Measurements from ENCODE around the gene NFATC3.

Gene NFATC3

DNA sequence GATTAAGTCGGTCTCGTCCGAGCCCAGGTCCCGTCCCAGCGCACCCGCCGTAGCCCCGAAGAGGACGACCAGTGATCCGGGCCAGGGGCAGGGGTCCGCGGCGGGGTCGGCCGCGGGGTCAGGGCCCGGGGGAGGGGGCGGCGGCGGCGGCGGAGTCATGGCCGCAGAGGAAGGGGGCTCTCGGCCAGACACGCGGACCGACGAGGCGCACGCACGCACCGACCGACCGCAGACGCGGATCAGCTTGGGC is 150.6 kb downstream of the NFATC3 start, which contains the start of gene ESRP2:
Gene ESRP2, minus strand, starts transcription at position 241 of the 250 bp plus-strand sequence. Its CDS starts 82 bp downstream, at position 159.
- TF ChIP-seq CTCF (conservative IDR thresholded peaks at IDR 0.05), result no peak
- peak within 1 kb of the TSS; percentile 92 for H3K27ac ChIP-seq

DNA sequence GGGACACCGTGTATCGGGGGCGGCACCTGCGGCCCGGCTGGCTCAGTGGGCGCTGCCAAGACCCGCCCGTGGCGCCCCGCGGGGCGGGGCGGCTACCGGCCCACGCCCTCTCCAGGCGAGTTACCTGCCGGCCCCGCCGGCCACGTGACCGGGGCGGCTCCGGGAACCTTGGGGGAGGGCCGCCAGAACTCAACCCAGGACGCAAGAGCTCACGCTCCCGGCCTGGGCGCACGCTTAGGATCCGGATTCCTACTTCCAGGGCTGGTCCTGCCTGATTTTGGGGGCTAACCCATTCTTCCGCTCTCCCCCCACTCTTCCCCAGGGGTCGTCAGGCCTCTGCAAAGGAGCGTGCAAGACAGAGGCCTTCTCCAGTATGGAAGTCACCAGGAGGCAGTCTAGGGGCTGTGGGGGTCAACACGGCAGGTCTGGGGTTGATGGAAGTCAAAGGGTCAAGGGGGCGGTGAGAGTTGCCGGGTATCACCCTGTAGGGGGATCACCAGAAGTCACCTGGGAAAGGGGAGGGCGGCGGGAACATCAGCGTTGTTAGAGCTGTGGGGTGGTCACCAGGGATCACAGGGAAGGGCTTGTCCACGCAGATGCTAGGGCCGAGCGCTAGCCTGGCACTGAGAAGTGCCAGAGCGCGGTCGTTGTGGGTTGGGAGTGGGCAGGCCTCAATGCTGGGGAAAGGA is 151.1 kb downstream of the NFATC3 start:
- H3K27ac ChIP-seq, result peak overlapping the region; percentile 92
- TF ChIP-seq CTCF (conservative IDR thresholded peaks at IDR 0.05), result no peak

GRCh38 chr16:68236826-68237242 is 151.7 kb downstream of the NFATC3 start:
- peak overlapping the region; percentile 92 for H3K27ac ChIP-seq
- TF ChIP-seq CTCF (conservative IDR thresholded peaks at IDR 0.05), result no peak

- H3K27ac ChIP-seq, result peak overlapping the region; percentile 92
- TF ChIP-seq CTCF (conservative IDR thresholded peaks at IDR 0.05), result no peak
Observed at GRCh38 chr16:68237243-68238028, 152.3 kb downstream of the NFATC3 start.

GRCh38 chr16:68238029-68238345 is 152.8 kb downstream of the NFATC3 start:
- H3K27ac ChIP-seq, result peak overlapping the region; percentile 92
- TF ChIP-seq CTCF (conservative IDR thresholded peaks at IDR 0.05), result no peak

GRCh38 chr16:68242085-68242484 is 156.9 kb downstream of the NFATC3 start:
- H3K27ac ChIP-seq, result no peak overlapping the region
- no peak for TF ChIP-seq CTCF (conservative IDR thresholded peaks at IDR 0.05)

DNA sequence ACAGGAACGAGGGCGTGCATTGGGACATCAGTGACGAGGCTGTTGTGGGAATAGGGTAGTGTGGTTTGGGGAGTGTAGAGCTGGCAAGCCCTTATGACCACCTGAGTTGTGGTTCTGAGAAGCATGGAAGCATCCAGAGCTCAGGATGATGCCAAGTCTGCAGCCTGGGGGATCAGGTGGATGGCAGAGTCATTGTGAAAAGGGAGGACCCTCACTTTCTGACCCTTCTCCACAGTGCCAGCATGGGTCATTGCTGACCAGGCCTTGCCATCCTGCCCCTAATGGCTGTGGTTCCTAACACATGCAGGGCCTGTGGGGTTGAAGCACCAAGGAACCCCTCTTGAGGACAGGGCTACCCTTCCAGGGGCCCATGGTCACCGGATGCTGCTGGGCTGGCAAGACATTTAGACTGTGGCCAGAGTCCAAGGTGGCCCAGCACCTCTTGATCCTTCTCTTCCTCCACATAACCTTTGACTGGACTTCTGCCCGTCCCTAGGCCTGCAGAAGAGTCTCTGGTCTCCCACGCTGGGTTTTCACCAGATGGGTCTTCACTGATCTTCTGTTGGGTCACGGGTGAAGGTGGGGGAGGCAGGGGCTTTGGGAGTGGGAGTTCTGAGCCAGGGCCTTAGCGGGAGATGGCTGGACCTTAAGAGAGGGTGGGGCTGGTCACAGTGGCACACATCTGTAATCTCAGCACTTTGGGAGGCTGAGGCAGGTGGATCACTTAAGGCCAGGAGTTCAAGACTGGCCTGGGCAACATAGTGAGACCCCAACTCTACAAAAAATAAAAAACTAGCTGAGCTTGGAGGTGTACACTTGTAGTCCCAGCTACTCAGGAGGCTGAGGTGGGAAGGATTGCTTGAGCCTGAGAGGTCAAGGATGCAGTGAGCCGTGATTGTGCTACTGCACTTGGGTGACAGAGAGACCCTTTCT is 158.0 kb downstream of the NFATC3 start:
- no peak for TF ChIP-seq CTCF (conservative IDR thresholded peaks at IDR 0.05)
- no peak overlapping the region for H3K27ac ChIP-seq
